ENCODE data around the gene DEPDC5.

DNA sequence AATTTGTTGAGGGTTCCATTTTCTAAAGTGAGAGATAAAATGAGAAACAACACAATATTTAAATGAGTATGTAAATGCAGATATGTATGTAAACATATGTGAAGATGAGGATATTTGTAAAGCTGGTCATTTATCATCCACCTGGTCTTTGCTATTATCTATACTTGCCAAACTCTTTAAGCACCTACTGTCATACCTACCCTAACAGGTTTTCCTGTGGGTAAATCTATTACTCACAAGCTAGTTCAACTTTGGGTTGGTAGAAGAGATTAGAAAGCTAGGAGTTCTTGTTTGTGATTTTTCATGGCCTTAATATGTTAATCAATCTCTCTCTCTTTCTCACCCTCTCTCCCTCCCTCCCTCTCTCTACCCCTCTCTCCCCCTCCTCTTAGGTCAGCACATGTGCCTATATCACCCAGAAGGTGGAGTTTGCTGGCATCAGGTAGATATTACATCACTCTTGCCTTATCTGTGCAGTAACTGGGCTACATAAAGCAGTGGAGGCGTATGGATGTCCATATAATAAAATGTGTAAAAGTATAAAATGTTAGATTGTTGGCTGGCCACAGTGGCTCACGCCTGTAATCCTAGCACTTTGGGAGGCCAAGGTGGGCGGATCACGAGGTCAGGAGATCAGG is 14.7 kb downstream of the DEPDC5 start:
- TF ChIP-seq POLR2AphosphoS5 (IDR thresholded peaks at IDR 0.05; ENCODE audit: low read depth, low read length), result no peak
- no peak for TF ChIP-seq POLR2A (IDR thresholded peaks at IDR 0.05; ENCODE audit: low read depth, low read length)
